ENCODE measurements around the gene PPP2R2C.

GRCh38 chr4:6458528-6458927, 13.9 kb downstream of the PPP2R2C start:
- TF ChIP-seq CTCF (conservative IDR thresholded peaks at IDR 0.05 in 1 of 2, IDR thresholded peaks at IDR 0.05 in 1 of 2; ENCODE audit: low read depth in 1 of 2, low read length in 2 of 2) (no peak), EZH2 (IDR thresholded peaks at IDR 0.05; ENCODE audit: low read length, missing control alignments) (no peak)
